Measurements from ENCODE around the gene DHRS4. TPM values are rescaled to one million over a fixed set of nuclear protein-coding genes. Genes with fewer than 3 reads are reported as not detected.
"Not testable (repeated sequence)": the region's sequence is repeated elsewhere in the genome, so short reads cannot be mapped to it uniquely, and the experiment has no call there.

Gene DHRS4
- total and polyA plus RNA-seq, 2 donors from 2014 or later: 23.4 to 247 TPM

- intact Hi-C loops (cut with DNase I): no loop called here
- Histone ChIP-seq H3K27ac (ENCODE audit: low read depth in 2 of 2, low read length in 2 of 2) (no peak overlapping the region), H3K9me3 (ENCODE audit: control insufficient read depth in 2 of 3, insufficient read depth in 1 of 3, low read length in 3 of 3) (no peaks in the 10 kb centered on the region), H3K4me3 (ENCODE audit: low read length in 3 of 3) (no peak overlapping the region), H3K9ac (ENCODE audit: low read length in 3 of 3) (no peak overlapping the region), H3K27me3 (ENCODE audit: control insufficient read depth, insufficient read depth, low read length) (no peaks in the 10 kb centered on the region), H3K36me3 (ENCODE audit: control insufficient read depth in 2 of 3, insufficient read depth in 3 of 3, low read length in 3 of 3) (no peaks in the 10 kb centered on the region), H3K4me1 (ENCODE audit: control insufficient read depth in 2 of 3, insufficient read depth in 2 of 3, low read depth in 1 of 3, low read length in 3 of 3) (peaks cover 0 to 10% (median 3%) of the 10 kb centered on the region in 3 donors)
- FAIRE-seq (no peak), DNase-seq (no peak)
- no peak for TF ChIP-seq CTCF (IDR thresholded peaks at IDR 0.05; ENCODE audit: borderline replicate concordance, extremely low read depth, insufficient read depth)
Measured at GRCh38 chr14:23984891-23985602, 31.5 kb downstream of the DHRS4 start.

DNA sequence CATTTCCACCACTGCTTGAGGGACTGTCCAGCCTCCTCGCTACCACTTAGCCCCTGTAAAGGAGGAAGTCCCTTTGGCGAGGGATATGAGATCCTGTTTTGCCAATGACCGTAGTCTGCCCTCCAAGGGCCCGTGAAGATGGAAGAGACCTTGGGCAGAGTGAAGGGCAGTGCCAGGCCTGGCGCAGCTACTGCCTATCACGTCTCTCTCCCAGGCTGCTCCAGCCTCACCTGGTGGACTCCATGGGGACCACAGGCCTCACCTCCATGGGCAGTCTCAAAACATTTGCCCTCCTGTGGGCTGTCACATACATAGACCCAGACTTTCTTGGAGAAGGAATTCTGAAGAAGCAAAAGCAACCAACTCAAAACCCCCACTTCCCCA lies 34.6 kb downstream of the DHRS4 start:
- Histone ChIP-seq H3K4me1 (ENCODE audit: control insufficient read depth in 2 of 3, insufficient read depth in 2 of 3, low read depth in 1 of 3, low read length in 3 of 3) (peaks cover 0 to 10% (median 2%) of the 10 kb centered on the region in 3 donors), H3K27ac (ENCODE audit: low read depth in 2 of 2, low read length in 2 of 2) (peak overlapping the region; percentile 37 to 84), H3K4me3 (ENCODE audit: low read length in 3 of 3) (peak overlapping the region in 1 of 3 donors; percentile 58)
- H3K36me3 ChIP-seq (ENCODE audit: control insufficient read depth in 2 of 3, insufficient read depth in 3 of 3, low read length in 3 of 3); DNase-seq; H3K9ac ChIP-seq (ENCODE audit: low read length in 3 of 3); H3K27me3 ChIP-seq (ENCODE audit: control insufficient read depth, insufficient read depth, low read length); H3K9me3 ChIP-seq (ENCODE audit: control insufficient read depth in 2 of 3, insufficient read depth in 1 of 3, low read length in 3 of 3); FAIRE-seq; intact Hi-C loops (cut with DNase I): not testable (repeated sequence)

GRCh38 chr14:23988607-23989363 lies 35.2 kb downstream of the DHRS4 start, which contains the start of gene DHRS4L2:
Gene DHRS4L2, plus strand, starts transcription at chr14:23988929. Its CDS starts 19 bp downstream, at chr14:23988948.
- Histone ChIP-seq H3K4me1 (ENCODE audit: control insufficient read depth in 2 of 3, insufficient read depth in 2 of 3, low read depth in 1 of 3, low read length in 3 of 3) (peaks cover 0 to 10% (median 2%) of the 10 kb centered on the region in 3 donors), H3K9ac (ENCODE audit: low read length in 3 of 3) (peak within 1 kb of the TSS in 2 of 3 donors; percentile 33 to 65), H3K27ac (ENCODE audit: low read depth in 2 of 2, low read length in 2 of 2) (peak within 1 kb of the TSS; percentile 61 to 84), H3K4me3 (ENCODE audit: low read length in 3 of 3) (peak within 1 kb of the TSS; percentile 21 to 58 (median 48))
- FAIRE-seq; H3K36me3 ChIP-seq (ENCODE audit: control insufficient read depth in 2 of 3, insufficient read depth in 3 of 3, low read length in 3 of 3); H3K27me3 ChIP-seq (ENCODE audit: control insufficient read depth, insufficient read depth, low read length); intact Hi-C loops (cut with DNase I); H3K9me3 ChIP-seq (ENCODE audit: control insufficient read depth in 2 of 3, insufficient read depth in 1 of 3, low read length in 3 of 3): not testable (repeated sequence)
- DNase-seq: peak; percentile 91 to 96 (median 94)

DNA sequence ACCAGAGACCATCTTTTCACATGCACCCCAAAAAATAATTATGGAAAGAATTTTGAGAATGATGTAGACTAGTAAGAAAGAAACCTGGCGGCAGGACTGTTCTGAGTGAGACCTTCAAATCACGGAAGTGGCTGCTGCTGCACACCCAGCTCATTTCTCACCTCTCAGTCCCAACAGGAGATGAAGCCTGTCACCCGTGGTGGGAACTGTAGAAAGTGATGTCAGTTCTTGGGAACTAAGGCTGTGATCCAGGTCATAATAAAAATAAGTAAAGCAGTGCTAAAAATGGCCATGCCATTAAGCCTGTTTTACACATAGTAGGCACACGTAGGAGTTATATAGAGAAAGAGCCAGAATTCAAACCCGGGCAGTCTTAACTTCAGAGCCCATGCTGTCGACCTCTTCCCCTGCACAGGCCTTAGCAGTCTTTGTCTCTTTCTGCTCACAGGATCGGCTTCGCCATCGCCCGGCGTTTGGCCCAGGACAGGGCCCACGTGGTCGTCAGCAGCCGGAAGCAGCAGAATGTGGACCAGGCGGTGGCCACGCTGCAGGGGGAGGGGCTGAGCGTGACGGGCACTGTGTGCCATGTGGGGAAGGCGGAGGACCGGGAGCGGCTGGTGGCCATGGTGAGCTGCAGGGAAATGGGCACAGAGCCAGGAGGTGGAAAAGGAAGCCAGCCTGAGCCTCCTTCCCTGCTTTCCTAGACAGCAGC lies 36.3 kb downstream of the DHRS4 start:
- Histone ChIP-seq H3K27ac (ENCODE audit: low read depth in 2 of 2, low read length in 2 of 2) (peak overlapping the region in 1 of 2 donors; percentile 61), H3K4me3 (ENCODE audit: low read length in 3 of 3) (peak overlapping the region in 1 of 3 donors; percentile 58), H3K4me1 (ENCODE audit: control insufficient read depth in 2 of 3, insufficient read depth in 2 of 3, low read depth in 1 of 3, low read length in 3 of 3) (peaks cover 0 to 10% (median 2%) of the 10 kb centered on the region in 3 donors)
- H3K9me3 ChIP-seq (ENCODE audit: control insufficient read depth in 2 of 3, insufficient read depth in 1 of 3, low read length in 3 of 3); H3K36me3 ChIP-seq (ENCODE audit: control insufficient read depth in 2 of 3, insufficient read depth in 3 of 3, low read length in 3 of 3); H3K9ac ChIP-seq (ENCODE audit: low read length in 3 of 3); intact Hi-C loops (cut with DNase I); FAIRE-seq; H3K27me3 ChIP-seq (ENCODE audit: control insufficient read depth, insufficient read depth, low read length): not testable (repeated sequence)
- DNase-seq: peak in 2 of 5 donors; percentile 23 to 93

- DNase-seq; H3K4me3 ChIP-seq (ENCODE audit: low read length in 3 of 3); H3K9me3 ChIP-seq (ENCODE audit: control insufficient read depth in 2 of 3, insufficient read depth in 1 of 3, low read length in 3 of 3); FAIRE-seq; intact Hi-C loops (cut with DNase I); H3K36me3 ChIP-seq (ENCODE audit: control insufficient read depth in 2 of 3, insufficient read depth in 3 of 3, low read length in 3 of 3); H3K27me3 ChIP-seq (ENCODE audit: control insufficient read depth, insufficient read depth, low read length); H3K27ac ChIP-seq (ENCODE audit: low read depth in 2 of 2, low read length in 2 of 2); H3K9ac ChIP-seq (ENCODE audit: low read length in 3 of 3): not testable (repeated sequence)
- peaks cover 0 to 10% (median 2%) of the 10 kb centered on the region in 3 donors for H3K4me1 ChIP-seq (ENCODE audit: control insufficient read depth in 2 of 3, insufficient read depth in 2 of 3, low read depth in 1 of 3, low read length in 3 of 3)
Measured at GRCh38 chr14:23990961-23991360, 37.4 kb downstream of the DHRS4 start.

- DNase-seq; H3K9me3 ChIP-seq (ENCODE audit: control insufficient read depth in 2 of 3, insufficient read depth in 1 of 3, low read length in 3 of 3); H3K27ac ChIP-seq (ENCODE audit: low read depth in 2 of 2, low read length in 2 of 2); H3K9ac ChIP-seq (ENCODE audit: low read length in 3 of 3); intact Hi-C loops (cut with DNase I); H3K27me3 ChIP-seq (ENCODE audit: control insufficient read depth, insufficient read depth, low read length); H3K4me3 ChIP-seq (ENCODE audit: low read length in 3 of 3); FAIRE-seq; H3K36me3 ChIP-seq (ENCODE audit: control insufficient read depth in 2 of 3, insufficient read depth in 3 of 3, low read length in 3 of 3): not testable (repeated sequence)
- H3K4me1 ChIP-seq (ENCODE audit: control insufficient read depth in 2 of 3, insufficient read depth in 2 of 3, low read depth in 1 of 3, low read length in 3 of 3): peaks cover 0 to 10% (median 2%) of the 10 kb centered on the region in 3 donors
Measured at GRCh38 chr14:23993042-23993441, 39.5 kb downstream of the DHRS4 start.

DNA sequence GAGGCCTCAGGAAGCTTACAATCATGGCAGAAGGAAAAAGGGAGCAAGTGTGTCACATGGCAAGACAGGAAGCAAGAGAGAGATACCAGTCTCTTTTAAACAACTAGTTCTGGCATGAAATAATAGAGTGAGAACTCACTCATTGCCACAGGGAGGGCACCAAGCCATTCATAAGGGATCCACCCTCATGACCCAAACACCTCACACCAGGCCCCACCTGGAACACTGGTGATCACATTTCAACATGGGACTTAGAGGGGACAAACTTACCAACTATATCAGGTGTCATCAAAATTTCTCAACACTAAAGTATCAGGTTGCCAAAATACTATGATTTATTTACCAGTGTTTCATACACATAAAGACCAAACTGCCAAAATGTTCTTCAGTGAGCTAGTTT lies 42.4 kb downstream of the DHRS4 start:
- H3K27me3 ChIP-seq (ENCODE audit: control insufficient read depth, insufficient read depth, low read length); intact Hi-C loops (cut with DNase I); H3K4me3 ChIP-seq (ENCODE audit: low read length in 3 of 3); H3K27ac ChIP-seq (ENCODE audit: low read depth in 2 of 2, low read length in 2 of 2); H3K9ac ChIP-seq (ENCODE audit: low read length in 3 of 3); H3K9me3 ChIP-seq (ENCODE audit: control insufficient read depth in 2 of 3, insufficient read depth in 1 of 3, low read length in 3 of 3); H3K4me1 ChIP-seq (ENCODE audit: control insufficient read depth in 2 of 3, insufficient read depth in 2 of 3, low read depth in 1 of 3, low read length in 3 of 3); H3K36me3 ChIP-seq (ENCODE audit: control insufficient read depth in 2 of 3, insufficient read depth in 3 of 3, low read length in 3 of 3); FAIRE-seq; DNase-seq: not testable (repeated sequence)
